ENCODE data around the gene SZRD1. TPM values are rescaled to one million over a fixed set of nuclear protein-coding genes. Genes with fewer than 3 reads are reported as not detected.
A peak's percentile ranks its signal among the peaks of the same experiment; 100 is the strongest.

SZRD1 gene
- total and polyA plus RNA-seq, 9 of the 15 experiments (the other 6 are each of a cell fraction or from before 2014, with no cell fraction given): 3.9 to 149 (median 82.5) TPM

DNA sequence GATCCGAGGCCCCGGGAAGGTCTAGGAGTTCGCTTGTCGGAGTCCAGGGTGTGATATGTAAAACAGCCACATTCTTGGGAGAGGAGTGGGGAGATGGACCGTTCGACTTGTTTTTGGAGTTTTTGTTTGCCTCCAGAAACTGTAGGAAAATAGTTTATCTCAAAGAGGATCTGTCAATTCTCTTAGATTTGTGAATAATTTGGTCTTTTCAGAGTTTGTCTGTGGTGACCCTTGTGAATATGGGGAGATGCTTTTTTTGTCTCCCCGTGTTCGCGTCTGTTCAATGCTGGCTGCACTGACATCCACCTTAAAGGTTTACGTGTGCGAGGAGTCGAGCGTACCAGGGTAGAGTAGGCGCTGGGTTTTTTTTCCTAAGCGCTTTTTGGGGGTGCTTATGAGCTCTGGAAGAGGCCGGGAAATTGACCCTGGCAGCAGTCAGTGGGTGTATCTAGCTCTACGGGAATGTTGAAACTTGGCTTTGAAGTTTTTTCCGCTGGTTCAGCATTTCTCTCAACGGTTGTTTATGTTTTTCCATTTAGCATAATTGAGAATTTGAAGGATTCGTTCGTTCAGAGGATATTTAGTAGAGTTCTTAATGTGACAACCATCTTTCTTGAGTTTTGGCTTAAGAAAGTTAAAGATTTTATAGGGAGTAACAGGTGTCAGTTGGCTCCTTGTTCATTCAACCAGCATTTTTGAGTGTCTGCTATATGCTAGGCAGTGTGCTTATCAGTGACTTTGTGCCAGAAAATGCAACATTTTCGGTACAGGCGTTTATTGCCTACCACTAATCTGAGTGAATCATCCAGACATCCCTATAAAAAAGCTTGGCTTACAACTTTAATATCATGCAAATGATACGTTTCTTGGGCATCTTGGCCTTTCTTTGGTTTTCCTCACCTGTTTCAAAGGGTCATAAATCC lies 1.2 kb downstream of the SZRD1 start (continued):
- TF ChIP-seq, protein P1, sequence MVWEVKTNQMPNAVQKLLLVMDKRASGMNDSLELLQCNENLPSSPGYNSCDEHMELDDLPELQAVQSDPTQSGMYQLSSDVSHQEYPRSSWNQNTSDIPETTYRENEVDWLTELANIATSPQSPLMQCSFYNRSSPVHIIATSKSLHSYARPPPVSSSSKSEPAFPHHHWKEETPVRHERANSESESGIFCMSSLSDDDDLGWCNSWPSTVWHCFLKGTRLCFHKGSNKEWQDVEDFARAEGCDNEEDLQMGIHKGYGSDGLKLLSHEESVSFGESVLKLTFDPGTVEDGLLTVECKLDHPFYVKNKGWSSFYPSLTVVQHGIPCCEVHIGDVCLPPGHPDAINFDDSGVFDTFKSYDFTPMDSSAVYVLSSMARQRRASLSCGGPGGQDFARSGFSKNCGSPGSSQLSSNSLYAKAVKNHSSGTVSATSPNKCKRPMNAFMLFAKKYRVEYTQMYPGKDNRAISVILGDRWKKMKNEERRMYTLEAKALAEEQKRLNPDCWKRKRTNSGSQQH (CRISPR knock-in tag; IDR thresholded peaks at IDR 0.05): no peak
- no peak for TF ChIP-seq GTF2F1 (IDR thresholded peaks at IDR 0.05; ENCODE audit: low read depth, low read length)
- TF ChIP-seq, protein P2, sequence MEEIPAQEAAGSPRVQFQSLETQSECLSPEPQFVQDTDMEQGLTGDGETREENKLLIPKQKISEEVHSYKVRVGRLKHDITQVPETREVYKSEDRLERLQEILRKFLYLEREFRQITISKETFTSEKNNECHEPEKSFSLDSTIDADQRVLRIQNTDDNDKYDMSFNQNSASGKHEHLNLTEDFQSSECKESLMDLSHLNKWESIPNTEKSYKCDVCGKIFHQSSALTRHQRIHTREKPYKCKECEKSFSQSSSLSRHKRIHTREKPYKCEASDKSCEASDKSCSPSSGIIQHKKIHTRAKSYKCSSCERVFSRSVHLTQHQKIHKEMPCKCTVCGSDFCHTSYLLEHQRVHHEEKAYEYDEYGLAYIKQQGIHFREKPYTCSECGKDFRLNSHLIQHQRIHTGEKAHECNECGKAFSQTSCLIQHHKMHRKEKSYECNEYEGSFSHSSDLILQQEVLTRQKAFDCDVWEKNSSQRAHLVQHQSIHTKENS (CRISPR knock-in tag; IDR thresholded peaks at IDR 0.05): no peak

DNA sequence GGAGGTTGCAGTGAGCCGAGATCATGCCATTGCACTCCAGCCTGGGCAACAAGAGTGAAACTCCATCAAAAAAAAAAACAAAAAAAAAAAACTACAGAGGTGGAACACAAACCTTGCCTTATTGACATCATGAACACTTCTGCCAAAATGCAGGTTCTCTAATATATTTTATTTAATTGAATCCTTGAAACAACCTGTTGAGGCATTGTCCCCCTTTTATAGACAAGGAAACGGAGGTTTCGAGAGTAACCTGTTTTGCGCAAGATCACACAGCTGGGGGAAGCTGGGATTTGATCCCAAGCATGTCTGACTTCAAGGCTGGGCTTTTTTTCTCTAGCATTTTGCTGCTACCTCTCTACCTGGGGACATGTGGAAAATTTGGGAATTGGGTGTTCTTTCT lies 2.8 kb downstream of the SZRD1 start:
- DNase-seq (ENCODE audit: extremely low read depth in 1 of 4, low spot score in 3 of 4): peak in 1 of 4 experiments; percentile 4
- H3K27ac ChIP-seq (ENCODE audit: extremely low read depth, low read depth, low read length): no peak overlapping the region
- in situ Hi-C loops (cut with MboI): no loop called here
- POLR2A ChIA-PET: interaction anchor here (0.6 to 3.1 kb wide), 4 partner anchors 8 to 55 kb away, joined by 3 to 18 read pairs (median 3); no protein-coding TSS in a partner anchor
- no peaks in the 10 kb centered on the region for H3K9me3 ChIP-seq (replicated peaks; ENCODE audit: control insufficient read depth, insufficient read depth, low read depth, low read length)
- H3K79me2 ChIP-seq (ENCODE audit: control insufficient read depth, insufficient read depth, low read length): peaks cover 75% of the 10 kb centered on the region
- no peak for ATAC-seq
- CTCF ChIA-PET (ENCODE audit: low intra/inter-chr PET ratio): no interaction called here
- H3K4me1 ChIP-seq (replicated peaks in 1 of 2; ENCODE audit: control insufficient read depth in 2 of 2, insufficient read depth in 2 of 2, low read length in 2 of 2): peaks cover 8 to 20% of the 10 kb centered on the region in 2 experiments; a peak in 4 of 5 replicates
- H3K27me3 ChIP-seq (ENCODE audit: control insufficient read depth in 2 of 2, insufficient read depth in 2 of 2, low read length in 2 of 2): no peaks in the 10 kb centered on the region
- peaks cover 22% of the 10 kb centered on the region; the same call in 2 of the 3 replicates for H3K36me3 ChIP-seq (ENCODE audit: control insufficient read depth, insufficient read depth, low read length)
- H3K9ac ChIP-seq (ENCODE audit: insufficient read depth in 1 of 2, low read depth in 2 of 2, low read length in 2 of 2): no peak overlapping the region; a peak in 1 of 4 replicates
- peaks cover 39% of the 10 kb centered on the region for H4K20me1 ChIP-seq (replicated peaks; ENCODE audit: control insufficient read depth, insufficient read depth, low read length)
- no peak overlapping the region for H3K4me2 ChIP-seq (ENCODE audit: insufficient read depth, low read length)
- BruUV-seq (replicated peaks): no TSS peak
- H3K4me3 ChIP-seq: no peak overlapping the region
- WGBS (ENCODE audit: insufficient coverage, low coverage, missing lambda C conversion rate): 89% methylated on average over 3 of the region's 4 CpGs
- no peak overlapping the region for H2AFZ ChIP-seq (ENCODE audit: low read depth, low read length)
- FAIRE-seq: no peak
- intact Hi-C loops (cut with micrococcal nuclease): loop anchor here (5.0 kb wide), 1 partner anchor 127 kb away; no protein-coding TSS in a partner anchor
- H3K9me1 ChIP-seq (ENCODE audit: control insufficient read depth, insufficient read depth, low read length): no peaks in the 10 kb centered on the region
- TF ChIP-seq RBM22 (IDR thresholded peaks at IDR 0.05; ENCODE audit: low read depth, low read length, poor library complexity, severe bottlenecking): no peak
- no peak for TF ChIP-seq ZNF696 (CRISPR knock-in tag; conservative IDR thresholded peaks at IDR 0.05)
- TF ChIP-seq ZNF12 (CRISPR knock-in tag; IDR thresholded peaks at IDR 0.05): no peak
- TF ChIP-seq, protein P3, sequence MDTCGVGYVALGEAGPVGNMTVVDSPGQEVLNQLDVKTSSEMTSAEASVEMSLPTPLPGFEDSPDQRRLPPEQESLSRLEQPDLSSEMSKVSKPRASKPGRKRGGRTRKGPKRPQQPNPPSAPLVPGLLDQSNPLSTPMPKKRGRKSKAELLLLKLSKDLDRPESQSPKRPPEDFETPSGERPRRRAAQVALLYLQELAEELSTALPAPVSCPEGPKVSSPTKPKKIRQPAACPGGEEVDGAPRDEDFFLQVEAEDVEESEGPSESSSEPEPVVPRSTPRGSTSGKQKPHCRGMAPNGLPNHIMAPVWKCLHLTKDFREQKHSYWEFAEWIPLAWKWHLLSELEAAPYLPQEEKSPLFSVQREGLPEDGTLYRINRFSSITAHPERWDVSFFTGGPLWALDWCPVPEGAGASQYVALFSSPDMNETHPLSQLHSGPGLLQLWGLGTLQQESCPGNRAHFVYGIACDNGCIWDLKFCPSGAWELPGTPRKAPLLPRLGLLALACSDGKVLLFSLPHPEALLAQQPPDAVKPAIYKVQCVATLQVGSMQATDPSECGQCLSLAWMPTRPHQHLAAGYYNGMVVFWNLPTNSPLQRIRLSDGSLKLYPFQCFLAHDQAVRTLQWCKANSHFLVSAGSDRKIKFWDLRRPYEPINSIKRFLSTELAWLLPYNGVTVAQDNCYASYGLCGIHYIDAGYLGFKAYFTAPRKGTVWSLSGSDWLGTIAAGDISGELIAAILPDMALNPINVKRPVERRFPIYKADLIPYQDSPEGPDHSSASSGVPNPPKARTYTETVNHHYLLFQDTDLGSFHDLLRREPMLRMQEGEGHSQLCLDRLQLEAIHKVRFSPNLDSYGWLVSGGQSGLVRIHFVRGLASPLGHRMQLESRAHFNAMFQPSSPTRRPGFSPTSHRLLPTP (IDR thresholded peaks at IDR 0.05; ENCODE audit: borderline replicate concordance, extremely low read depth, insufficient read length): no peak
- no peak for TF ChIP-seq ADNP (tag; IDR thresholded peaks at IDR 0.05)
